GM19193 (cell line): ENCODE data around the gene SORCS1.

Experiments
- POLR2A ChIP-seq: IDR thresholded peaks from 4 replicates; pipeline ENCODE4 v1.6.1; 2011; ENCODE audit not compliant: insufficient read depth, insufficient read length; ENCODE audit errors: extremely low read depth

Gene SORCS1

DNA sequence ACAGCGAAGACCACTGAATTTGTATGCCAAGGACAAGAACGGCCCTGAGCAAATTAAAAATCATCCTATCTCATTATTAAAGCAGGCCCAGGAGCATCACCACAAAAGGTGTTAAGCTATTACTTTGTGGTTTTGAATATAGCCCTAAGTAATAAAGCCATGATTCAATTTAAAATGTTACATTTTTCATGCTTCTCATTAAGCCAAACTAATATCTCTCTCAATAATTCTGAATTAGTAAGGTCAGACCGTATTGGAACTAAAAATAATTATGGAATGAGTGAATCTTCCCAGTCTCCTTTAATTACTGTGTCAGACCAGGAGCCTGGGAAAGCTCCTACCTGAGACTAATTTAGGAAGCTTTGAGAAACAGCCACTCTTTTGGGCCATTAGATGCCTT, 162.4 kb downstream of the SORCS1 start:
- TF ChIP-seq POLR2A: no peak

GRCh38 chr10:106999118-106999707, 165.3 kb downstream of the SORCS1 start:
- no peak for TF ChIP-seq POLR2A

DNA sequence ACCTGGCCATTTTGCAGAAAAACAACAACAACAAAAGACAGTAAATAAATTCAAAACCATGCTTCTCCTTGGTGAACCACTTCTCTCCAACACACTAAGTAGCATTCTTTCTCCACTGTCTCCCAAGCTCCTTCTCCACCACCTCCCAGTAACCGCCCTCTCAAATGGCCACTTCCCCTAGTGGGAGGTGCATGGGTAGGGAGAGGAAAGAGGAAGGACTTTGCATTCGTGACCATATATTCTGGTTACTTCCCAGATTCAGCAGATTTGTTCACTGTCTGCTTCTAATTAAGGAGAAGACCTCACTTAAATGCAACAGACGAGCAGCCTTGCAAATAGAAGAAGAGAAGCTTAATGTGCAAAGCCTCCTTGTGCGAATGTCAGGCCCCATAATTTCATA, 166.8 kb downstream of the SORCS1 start:
- TF ChIP-seq POLR2A: no peak

- TF ChIP-seq POLR2A: no peak
These were observed 168.0 kb downstream of the SORCS1 start for GRCh38 chr10:106996510-106996909.

- TF ChIP-seq POLR2A: no peak
These were observed 172.5 kb downstream of the SORCS1 start for GRCh38 chr10:106992055-106992454.

DNA sequence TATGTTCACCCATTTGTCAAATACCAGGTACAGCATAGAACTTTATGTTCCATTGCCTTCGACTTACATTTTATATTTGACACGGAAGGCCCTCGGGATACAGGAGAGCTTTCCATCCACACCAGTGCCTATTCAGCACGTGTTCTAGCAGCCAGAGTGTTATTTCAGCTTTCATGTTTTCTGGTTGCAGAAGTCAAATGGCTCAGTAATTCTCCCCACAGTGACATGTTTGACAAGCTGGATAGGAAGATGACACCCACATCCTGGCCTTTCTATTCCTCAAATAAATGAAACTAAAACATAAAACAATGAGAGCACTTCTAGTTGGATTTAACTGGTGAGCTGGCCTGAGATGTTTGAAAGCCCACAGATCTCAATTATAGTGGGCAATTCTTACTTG, 173.4 kb downstream of the SORCS1 start:
- TF ChIP-seq POLR2A: no peak

GRCh38 chr10:106987362-106987761, 177.1 kb downstream of the SORCS1 start:
- TF ChIP-seq POLR2A: no peak

DNA sequence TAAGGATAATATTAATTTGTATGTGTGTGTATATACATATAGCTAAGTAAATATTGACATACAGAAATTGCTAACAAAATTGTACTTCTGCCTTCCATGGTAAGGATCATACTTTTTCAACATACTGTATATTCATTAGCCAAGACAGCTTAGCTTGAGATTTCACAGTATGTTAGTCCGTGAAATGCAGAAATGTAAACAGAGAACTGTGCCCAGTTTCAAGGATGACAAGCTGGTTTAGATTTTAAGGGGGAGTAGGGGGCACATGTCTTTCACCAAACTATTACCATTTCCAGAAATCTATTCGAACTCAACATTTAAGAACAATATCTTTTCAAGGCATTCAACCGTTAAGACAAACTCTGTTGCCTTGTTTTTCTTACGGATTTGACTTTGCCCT, 182.2 kb downstream of the SORCS1 start:
- TF ChIP-seq POLR2A: no peak

DNA sequence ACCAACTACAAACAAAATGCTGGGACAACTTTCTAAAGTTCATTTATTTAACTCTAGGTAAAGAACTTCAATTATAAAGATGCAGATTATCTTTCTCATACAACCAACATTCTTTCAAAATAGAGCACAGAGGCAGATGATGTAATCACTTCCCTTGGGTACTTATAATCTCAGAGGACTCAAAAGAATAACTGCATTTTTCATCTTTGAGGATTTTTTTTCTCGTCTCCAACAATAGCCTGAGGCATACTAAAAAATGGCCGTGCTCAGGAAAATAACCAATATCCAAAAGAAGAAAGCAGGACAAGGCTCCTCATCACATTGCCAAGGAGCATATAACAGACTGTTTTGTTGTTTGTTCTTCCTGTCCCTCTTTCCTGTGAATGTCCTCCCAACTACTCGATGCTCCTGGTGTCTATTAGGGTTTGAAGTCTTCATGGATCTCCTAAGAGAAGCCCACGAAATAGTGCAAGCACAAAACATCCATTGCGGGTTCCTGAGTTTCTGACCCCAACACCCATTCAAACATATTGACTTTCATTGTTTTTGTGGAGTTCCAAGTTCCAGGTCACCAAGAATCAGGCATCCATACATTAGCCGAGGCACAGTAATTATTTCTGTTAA, 182.9 kb downstream of the SORCS1 start:
- TF ChIP-seq POLR2A: no peak

- TF ChIP-seq POLR2A: no peak
These were observed 183.7 kb downstream of the SORCS1 start for GRCh38 chr10:106980495-106981451.

DNA sequence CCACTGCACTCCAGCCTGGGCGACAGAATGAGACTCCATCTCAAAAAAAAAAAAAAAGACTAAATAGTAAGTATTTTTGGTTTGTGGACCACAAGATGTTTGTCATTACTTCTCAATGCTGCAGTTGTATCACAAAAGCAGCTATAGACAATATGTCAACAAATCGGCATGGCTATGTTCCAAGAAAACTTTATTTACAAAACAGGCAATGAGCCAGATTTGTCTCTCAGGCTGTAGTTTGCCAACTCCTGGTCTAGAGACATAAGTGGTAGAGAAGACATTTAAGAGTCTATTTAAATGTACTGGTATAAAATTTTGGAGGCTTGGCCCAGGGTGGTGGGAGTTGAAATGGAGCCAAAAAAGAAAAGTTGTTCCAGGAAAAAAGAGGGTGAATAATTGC, 185.8 kb downstream of the SORCS1 start:
- TF ChIP-seq POLR2A: no peak

DNA sequence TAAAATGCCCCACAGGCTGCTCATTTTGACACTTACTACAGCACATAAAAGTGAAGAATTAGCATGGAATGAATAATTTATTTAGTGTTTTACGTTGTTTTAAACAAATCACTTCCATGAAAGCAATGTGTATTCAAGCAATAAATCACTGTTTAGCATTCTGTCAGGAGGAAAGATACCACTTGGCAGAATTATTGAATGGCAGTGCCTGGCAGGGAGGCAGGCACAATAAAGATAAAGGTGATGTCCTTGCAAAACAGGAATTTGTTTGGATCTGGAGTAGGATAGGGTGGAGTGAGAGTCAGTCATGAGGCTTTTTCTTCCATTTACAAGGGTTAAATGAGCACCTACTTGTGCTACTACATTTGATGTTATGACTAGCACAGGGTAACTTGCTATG, 190.8 kb downstream of the SORCS1 start:
- TF ChIP-seq POLR2A: no peak

GRCh38 chr10:106973288-106973687, 191.2 kb downstream of the SORCS1 start:
- no peak for TF ChIP-seq POLR2A

GRCh38 chr10:106972381-106972780, 192.1 kb downstream of the SORCS1 start:
- TF ChIP-seq POLR2A: no peak

DNA sequence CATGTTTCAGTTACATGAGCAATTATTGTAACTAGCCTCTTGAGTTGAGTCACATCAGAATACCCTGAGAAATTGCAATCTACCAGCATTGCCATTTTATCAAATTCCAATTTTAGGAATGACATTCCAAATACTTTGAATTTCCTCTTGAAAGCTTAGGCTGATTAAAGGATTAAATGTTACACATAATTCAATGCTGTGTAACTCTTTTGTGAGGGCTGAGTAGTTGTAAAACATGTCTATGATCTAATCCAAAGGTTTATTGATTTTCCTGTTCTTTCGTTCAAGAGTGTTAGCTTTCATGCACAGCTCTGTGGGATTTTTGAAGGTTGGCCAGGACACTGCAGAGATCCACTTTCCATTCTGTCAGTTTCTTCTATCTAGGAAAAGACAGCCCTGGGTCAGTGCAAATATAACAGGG, 193.1 kb downstream of the SORCS1 start:
- TF ChIP-seq POLR2A: no peak

GRCh38 chr10:106967452-106967851, 197.1 kb downstream of the SORCS1 start:
- no peak for TF ChIP-seq POLR2A
